AG09309 (cell line): ENCODE results near the gene NUBPL.
A peak's percentile ranks its signal among the peaks of the same experiment; 100 is the strongest.

ENCODE experiments used
- DNase-seq: peaks from one replicate; pipeline ENCODE4 v3.0.0-alpha.2; 2010; ENCODE audit warnings: low read depth
- H3K4me3 ChIP-seq: 2 replicates; pipeline ENCODE4 v1.5.1; 2011; ENCODE audit warnings: mild to moderate bottlenecking, low read depth, low read length, moderate library complexity; ENCODE audit not compliant: control insufficient read depth
- TF ChIP-seq, protein P1 (sequence below): IDR thresholded peaks from 2 replicates; pipeline ENCODE4 v1.5.1; 2011; ENCODE audit warnings: mild to moderate bottlenecking, low read depth, low read length, inconsistent platforms; ENCODE audit not compliant: insufficient read depth, control insufficient read depth; ENCODE audit errors: missing control alignments

Gene NUBPL, protein sequence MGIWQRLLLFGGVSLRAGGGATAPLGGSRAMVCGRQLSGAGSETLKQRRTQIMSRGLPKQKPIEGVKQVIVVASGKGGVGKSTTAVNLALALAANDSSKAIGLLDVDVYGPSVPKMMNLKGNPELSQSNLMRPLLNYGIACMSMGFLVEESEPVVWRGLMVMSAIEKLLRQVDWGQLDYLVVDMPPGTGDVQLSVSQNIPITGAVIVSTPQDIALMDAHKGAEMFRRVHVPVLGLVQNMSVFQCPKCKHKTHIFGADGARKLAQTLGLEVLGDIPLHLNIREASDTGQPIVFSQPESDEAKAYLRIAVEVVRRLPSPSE

DNA sequence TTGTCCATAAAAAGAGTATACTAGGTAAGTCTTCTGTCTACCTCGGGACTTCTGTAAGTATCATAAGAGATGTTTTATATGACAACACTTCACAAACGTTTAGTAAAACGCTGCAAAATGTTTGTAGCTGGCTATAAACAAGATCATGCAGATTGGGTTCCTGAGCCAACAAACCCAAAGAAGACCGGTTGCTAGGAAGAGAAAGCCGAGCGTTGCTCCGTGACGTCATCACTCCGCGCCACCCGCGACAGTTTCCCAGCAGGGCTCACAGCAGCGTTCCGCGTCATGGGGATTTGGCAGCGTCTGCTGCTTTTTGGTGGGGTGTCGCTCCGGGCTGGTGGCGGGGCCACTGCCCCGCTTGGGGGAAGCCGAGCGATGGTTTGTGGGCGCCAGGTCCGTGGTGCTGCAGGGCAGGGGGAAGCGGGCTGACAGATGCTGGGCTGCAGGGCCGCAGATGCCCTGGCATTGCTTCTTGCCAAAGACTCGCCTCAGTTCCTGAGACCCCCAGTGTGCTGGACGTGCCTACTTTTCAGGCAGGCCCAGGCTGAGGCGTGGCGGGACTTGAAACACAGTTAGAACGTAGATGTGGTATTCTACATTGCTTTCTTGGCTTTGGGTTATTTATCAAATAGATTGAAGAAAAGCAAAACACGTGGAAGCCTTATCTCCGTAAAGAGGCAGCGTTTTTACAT is at the start of gene NUBPL:
Gene NUBPL (plus strand): TSS at position 250 of the 692 bp plus-strand sequence. CDS start 36 bp downstream, at position 286.
- peak within 1 kb of the TSS; percentile 93 for H3K4me3 ChIP-seq
- DNase-seq = peak; percentile 76
- TF ChIP-seq, protein P1, sequence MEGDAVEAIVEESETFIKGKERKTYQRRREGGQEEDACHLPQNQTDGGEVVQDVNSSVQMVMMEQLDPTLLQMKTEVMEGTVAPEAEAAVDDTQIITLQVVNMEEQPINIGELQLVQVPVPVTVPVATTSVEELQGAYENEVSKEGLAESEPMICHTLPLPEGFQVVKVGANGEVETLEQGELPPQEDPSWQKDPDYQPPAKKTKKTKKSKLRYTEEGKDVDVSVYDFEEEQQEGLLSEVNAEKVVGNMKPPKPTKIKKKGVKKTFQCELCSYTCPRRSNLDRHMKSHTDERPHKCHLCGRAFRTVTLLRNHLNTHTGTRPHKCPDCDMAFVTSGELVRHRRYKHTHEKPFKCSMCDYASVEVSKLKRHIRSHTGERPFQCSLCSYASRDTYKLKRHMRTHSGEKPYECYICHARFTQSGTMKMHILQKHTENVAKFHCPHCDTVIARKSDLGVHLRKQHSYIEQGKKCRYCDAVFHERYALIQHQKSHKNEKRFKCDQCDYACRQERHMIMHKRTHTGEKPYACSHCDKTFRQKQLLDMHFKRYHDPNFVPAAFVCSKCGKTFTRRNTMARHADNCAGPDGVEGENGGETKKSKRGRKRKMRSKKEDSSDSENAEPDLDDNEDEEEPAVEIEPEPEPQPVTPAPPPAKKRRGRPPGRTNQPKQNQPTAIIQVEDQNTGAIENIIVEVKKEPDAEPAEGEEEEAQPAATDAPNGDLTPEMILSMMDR = no peak

DNA sequence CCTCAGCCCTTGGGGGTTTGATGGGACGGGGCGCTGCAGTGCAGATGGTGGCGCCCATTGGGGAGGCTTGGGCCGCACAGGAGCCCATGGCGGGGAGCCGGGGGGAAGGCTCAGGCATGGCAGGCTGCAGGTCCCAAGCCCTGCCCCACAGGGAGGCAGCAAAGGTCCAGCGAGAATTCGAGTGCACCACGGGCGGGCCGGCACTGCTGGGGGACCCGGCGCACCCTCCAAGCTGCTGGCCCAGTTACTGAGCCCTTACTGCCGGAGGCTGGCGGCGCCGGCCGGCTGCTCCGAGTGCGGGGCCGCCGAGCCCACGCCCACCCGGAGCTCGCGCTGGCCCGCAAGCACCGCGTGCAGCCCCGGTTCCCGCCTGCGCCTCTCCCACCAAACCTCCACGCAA is 34.1 kb upstream of the NUBPL start:
- TF ChIP-seq, protein P1 = no peak
- H3K4me3 ChIP-seq = no peak overlapping the region
- DNase-seq = no peak

DNA sequence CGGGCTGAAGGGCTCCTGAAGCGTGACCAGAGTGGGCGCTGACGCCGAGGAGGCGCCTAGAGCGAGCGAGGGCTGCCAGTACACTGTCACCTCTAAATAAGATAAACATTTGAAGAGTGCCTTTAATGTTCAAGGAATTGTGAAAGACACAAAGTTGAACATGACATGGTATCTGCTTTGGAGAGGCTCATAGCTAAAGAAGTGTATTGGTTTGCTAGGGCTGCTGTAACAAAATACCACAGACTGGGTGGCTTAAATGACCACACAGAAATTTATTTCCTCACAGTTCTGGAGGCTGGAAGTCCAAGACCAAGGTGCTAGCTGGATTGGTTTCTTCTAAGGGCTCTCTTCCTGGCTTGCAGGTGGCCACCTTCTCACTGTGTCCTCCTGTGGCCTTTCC is 33.7 kb upstream of the NUBPL start:
- TF ChIP-seq, protein P1 = no peak

DNA sequence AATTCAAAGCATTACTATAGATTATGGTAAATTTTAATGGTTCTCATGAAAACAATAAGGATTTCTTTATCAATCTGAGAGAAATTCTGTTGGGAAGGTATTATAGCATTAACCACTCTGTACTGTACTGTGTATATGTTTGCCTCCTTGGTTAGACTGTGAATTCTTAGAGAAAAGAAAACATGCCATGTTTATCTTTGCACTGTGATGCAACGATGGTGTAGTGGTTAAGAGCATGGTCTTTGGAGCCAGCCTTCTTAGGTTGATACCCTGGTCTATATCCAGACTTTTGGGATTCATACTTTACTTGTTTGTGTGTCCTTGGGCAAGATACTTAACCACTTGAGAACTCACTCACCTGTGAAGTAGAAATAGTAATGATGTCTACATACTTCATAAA is 32.2 kb upstream of the NUBPL start:
- DNase-seq = no peak
- TF ChIP-seq, protein P1 = no peak
- H3K4me3 ChIP-seq = no peak overlapping the region

More for the DNA sequence above, 33.7 kb upstream of the NUBPL start:
- H3K4me3 ChIP-seq = no peak overlapping the region
- DNase-seq = no peak

DNA sequence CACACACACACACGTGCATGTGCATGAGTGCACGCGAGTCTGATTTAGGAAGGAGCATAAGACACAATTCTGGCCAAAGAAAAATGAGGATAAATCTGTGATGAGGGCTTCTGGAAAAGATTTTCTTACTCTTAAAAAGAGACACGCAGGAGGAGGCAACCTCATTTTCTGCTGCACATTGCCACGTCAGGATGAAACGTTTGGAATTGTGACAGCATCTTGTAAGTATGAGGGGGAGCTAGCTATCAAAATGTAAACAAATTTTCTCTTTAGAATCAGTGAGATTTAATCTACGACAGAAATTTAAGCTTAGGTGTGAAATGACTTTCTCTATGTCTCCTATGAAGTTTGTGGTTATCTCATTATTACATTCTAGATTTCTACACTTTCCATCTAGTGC is 31.1 kb upstream of the NUBPL start:
- no peak for DNase-seq
- H3K4me3 ChIP-seq = no peak overlapping the region
- TF ChIP-seq, protein P1 = no peak

DNA sequence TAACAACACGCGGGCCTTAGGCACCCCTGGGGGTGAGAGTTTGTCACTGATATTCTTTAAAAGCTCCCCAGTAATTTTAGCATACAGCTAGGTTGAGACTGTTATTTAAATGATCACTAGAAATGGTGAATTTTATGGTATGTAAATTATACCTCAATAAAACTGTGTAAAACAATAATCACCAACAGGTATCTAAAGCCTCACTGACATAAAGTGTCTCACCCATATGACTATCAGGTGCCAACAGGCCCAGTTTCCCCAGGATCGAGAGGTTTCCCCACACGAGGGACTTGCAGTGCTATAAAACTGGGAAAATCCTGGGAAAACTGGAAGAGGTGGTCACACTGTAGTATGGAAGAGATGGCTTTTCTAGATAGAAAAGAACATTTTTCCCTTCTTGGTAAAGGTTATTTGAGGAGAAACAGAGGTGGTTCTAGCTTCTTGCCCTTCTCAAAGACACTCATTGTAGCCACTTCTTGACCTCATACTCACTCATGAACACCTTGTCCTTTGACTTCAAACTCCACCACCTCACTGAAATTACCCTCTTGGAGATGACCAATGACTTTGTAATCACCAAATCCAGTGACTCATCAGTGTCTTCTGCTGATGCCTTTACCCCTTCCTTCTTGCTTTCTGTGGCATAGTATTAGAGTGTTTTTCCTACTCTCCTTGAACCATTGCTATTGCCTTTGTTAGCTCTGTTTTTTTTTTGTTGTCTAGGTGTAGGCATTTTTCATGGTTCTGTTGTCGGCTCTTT is 24.8 kb upstream of the NUBPL start:
- TF ChIP-seq, protein P1 = no peak
- DNase-seq = no peak
- no peak overlapping the region for H3K4me3 ChIP-seq
